Measurements from ENCODE around the gene ZDHHC19.
"Not testable (repeated sequence)": the region's sequence is repeated elsewhere in the genome, so short reads cannot be mapped to it uniquely, and the experiment has no call there.

Gene ZDHHC19

GRCh38 chr3:196175116-196175625 is 36.0 kb downstream of the ZDHHC19 start:
- no peak for DNase-seq

- DNase-seq, result no peak
These were observed 36.5 kb downstream of the ZDHHC19 start for GRCh38 chr3:196174652-196175051.

GRCh38 chr3:196170296-196170695 is 40.9 kb downstream of the ZDHHC19 start:
- not testable (repeated sequence) for DNase-seq

- DNase-seq, result no peak
These were observed 41.4 kb downstream of the ZDHHC19 start for GRCh38 chr3:196169836-196170240.

GRCh38 chr3:196168808-196169391 is 42.3 kb downstream of the ZDHHC19 start:
- no peak for DNase-seq

- DNase-seq, result no peak
These were observed 44.5 kb downstream of the ZDHHC19 start for GRCh38 chr3:196166741-196167140.

- DNase-seq, result no peak
These were observed 45.4 kb downstream of the ZDHHC19 start for GRCh38 chr3:196165850-196166249.

- DNase-seq, result not testable (repeated sequence)
These were observed 46.1 kb downstream of the ZDHHC19 start for GRCh38 chr3:196165006-196165575.

- DNase-seq, result no peak
These were observed 46.6 kb downstream of the ZDHHC19 start for GRCh38 chr3:196164576-196164975.

GRCh38 chr3:196163666-196164493 is 47.3 kb downstream of the ZDHHC19 start:
- DNase-seq, result no peak

GRCh38 chr3:196163212-196163611 is 48.0 kb downstream of the ZDHHC19 start:
- DNase-seq, result no peak

GRCh38 chr3:196162679-196163078 is 48.5 kb downstream of the ZDHHC19 start:
- DNase-seq, result no peak

- DNase-seq, result no peak
These were observed 51.0 kb downstream of the ZDHHC19 start for GRCh38 chr3:196159952-196160804.

- DNase-seq, result no peak
These were observed 51.7 kb downstream of the ZDHHC19 start for GRCh38 chr3:196159526-196159925.

- no peak for DNase-seq
These were observed 55.0 kb downstream of the ZDHHC19 start for GRCh38 chr3:196156160-196156559.

GRCh38 chr3:196150481-196150880 is 60.7 kb downstream of the ZDHHC19 start:
- no peak for DNase-seq

GRCh38 chr3:196149831-196150301 is 61.3 kb downstream of the ZDHHC19 start:
- no peak for DNase-seq

- DNase-seq, result no peak
These were observed 61.8 kb downstream of the ZDHHC19 start for GRCh38 chr3:196149375-196149774.
